Measurements from ENCODE around the gene ZSCAN5B.
"Not testable (repeated sequence)": the region's sequence is repeated elsewhere in the genome, so short reads cannot be mapped to it uniquely, and the experiment has no call there.

ZSCAN5B gene, protein sequence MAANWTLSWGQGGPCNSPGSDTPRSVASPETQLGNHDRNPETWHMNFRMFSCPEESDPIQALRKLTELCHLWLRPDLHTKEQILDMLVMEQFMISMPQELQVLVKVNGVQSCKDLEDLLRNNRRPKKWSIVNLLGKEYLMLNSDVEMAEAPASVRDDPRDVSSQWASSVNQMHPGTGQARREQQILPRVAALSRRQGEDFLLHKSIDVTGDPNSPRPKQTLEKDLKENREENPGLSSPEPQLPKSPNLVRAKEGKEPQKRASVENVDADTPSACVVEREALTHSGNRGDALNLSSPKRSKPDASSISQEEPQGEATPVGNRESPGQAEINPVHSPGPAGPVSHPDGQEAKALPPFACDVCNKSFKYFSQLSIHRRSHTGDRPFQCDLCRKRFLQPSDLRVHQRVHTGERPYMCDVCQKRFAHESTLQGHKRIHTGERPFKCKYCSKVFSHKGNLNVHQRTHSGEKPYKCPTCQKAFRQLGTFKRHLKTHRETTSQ

DNA sequence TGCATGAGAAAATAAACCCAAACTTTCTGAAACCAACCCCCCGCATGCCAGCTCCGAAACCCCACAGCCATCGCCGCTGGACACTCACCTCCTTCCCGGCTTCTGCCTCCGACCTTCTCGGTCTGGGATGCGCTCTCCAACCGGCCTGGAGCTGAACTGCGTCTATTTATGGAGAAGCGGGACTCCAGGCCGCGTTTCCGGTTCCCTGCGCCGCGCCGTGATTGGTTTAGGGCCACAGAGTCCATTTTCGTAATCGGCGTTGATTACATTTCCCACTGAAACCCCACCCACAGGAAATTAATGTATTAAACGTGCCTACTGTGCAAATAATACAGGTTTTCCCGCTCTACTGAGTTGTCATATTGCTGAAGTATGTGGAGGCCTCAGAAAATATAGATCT, at the start of gene ZSCAN5B:
Gene ZSCAN5B, minus strand, starts transcription at position 138 of the 400 bp plus-strand sequence. CDS start 4,731 bp downstream, outside the sequence.
- not testable (repeated sequence) for DNase-seq

- DNase-seq = not testable (repeated sequence)
These were observed 48.2 kb upstream of the ZSCAN5B start for GRCh38 chr19:56245764-56246163.

- DNase-seq = no peak
These were observed 47.6 kb upstream of the ZSCAN5B start for GRCh38 chr19:56245121-56245740.

DNA sequence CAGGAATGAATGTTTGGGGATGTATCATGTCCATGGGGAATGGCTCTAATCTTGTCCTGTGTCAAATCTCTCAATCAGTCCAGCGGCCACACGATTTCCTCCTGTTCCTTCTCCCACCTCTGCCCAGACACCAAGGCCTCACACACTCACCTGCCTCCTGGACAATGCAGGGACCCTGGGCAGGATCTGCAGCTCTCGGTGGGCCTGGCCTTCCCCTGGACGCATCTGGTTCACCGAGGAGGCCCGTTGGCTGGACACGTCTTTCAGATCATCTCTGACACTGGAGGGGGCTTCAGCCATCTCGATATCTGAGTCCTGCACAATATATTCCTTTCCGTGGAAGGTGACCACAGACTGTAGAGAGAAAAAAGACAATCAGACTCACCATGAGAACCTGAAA, 25.9 kb upstream of the ZSCAN5B start:
- no peak for DNase-seq

- no peak for DNase-seq
These were observed 25.3 kb upstream of the ZSCAN5B start for GRCh38 chr19:56222901-56223300.

DNA sequence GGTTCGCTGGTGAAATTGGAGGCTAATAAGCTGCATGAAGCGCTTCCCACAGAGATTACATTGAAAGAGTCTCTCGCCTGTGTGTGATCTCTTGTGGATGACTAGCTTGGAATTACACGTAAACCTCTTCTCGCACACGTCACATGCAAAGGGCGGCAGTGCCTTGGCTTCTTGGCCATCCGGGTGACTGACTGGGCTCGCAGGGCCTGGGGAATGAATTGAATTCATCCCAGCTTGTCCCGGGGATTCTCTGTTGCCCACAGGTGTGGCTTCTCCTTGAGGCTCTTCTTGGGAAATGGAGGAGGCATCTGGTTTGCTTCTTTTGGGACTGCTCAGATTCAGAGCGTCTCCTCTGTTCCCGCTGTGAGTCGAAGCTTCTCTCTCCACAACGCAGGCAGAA, 24.3 kb upstream of the ZSCAN5B start:
- DNase-seq = no peak

DNA sequence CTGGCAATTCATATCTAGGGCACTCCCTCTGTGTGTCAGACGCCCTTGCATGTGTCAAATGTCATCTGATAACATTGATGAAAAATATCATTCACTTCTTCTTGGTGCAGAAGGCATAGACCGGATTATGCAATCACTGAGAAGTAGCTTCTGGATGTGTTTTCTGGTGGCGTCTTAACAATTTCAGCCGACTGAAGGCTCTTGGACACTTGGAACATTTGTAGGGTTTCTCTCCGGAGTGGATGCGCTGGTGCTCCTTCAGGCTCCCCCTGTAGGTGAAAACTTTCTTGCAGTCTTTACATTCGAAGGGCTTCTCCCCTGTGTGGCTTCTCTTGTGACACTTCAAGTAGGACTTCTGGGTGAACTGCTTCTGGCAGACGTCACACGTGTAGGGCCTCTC, 23.9 kb upstream of the ZSCAN5B start:
- not testable (repeated sequence) for DNase-seq

DNA sequence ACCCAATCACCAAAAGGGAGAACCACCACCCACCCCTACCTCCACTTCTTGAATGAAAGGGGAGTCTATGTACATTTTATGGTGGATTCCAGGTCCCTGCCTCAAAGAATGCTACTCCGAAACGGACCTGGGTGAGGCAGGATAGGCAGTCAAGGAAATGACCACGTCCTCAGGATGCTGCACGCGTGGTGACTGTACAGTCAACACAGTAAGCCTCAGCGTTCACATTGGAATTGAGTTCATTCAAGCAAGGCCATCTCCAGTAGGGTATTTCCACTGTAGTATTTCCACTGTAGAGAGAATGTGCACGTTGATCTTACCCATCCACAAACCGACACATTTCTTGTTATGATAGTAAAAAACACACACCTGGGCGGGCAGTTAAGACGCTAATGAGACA, 21.4 kb upstream of the ZSCAN5B start:
- DNase-seq = no peak

- DNase-seq = no peak
These were observed 19.7 kb upstream of the ZSCAN5B start for GRCh38 chr19:56217039-56217949.

DNA sequence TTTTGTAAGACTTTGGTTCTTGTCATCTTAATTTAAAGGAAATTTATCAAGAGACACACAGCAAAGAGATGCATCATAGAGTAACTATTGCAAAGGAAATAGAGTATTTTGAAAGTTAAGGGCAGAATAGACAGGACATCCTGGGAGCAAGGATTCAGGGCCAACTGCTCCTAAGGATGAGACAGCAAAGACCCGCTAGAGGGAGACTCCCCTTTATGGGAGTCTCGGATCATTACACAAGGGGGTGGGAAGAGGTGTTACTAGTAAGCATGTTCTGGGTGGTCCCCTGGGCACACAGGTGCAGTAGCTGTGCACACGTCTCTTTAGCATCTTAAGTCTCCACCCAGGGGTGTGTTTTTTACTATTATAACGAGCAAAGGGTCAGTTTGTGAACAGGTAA, 14.1 kb upstream of the ZSCAN5B start:
- DNase-seq = no peak

DNA sequence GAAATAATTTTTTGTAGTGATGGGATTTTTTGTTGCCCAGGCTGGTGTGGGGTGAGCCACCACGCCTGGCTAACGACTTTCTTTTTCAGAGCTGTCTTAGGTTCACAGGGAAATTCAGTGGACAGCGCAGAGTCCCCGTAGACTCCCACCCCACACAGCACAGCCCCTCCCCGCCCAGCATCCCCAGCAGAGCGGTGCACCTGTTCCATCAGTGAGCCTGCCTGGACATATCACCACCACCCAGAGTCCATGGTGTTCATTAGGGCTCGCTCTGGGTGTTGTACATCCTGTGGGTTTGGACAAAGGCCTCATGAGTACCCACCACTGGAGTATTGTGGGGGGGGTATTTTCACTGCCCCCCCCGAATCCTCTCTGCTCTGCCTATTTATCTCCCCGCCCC, 12.5 kb upstream of the ZSCAN5B start:
- DNase-seq = not testable (repeated sequence)

DNA sequence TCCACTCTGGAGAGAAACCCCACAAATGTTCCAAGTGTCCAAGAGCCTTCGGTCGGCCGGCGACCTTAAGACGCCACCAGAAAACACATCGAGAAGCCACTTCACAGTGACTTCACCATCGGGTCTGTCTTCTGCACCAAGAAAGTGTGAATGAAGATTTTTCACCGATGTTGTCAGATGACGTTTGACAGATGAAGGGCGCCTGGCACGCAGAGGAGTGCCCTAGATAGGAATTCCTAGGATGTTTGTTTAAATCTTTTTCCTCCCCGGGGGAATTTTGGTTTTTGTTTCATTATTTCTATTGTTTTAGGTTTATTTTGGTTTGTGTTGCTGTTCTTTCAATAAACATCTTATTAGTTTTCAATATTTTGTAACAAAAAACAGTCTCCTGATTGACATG, 11.5 kb upstream of the ZSCAN5B start:
- DNase-seq = no peak

GRCh38 chr19:56207581-56207980, 10.0 kb upstream of the ZSCAN5B start:
- not testable (repeated sequence) for DNase-seq

DNA sequence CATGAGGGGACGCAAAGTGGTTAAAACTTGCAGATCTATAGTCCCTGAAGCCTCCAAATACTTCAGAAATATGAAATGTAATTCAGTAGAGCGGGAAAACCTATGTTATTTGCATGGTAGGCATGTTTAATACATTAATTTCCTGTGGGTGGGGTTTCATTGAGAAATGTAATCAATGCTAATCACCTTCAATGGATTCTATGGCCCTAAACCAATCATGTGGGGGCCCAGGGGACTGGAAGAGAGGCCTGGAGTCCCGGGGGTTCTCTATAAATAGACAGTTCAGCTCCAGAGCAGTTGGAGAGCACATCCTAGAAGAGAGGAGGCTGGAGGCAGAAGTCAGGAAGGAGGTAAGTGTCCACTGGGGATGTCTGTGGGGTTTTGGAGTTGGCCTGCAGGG, 4.4 kb upstream of the ZSCAN5B start, which contains the start of gene ZSCAN5C:
Gene ZSCAN5C, plus strand, starts transcription at position 301 of the 400 bp plus-strand sequence. CDS start 3,641 bp downstream, outside the sequence.
- DNase-seq = no peak

- no peak for DNase-seq
These were observed 2.1 kb upstream of the ZSCAN5B start for GRCh38 chr19:56199687-56200086.

GRCh38 chr19:56193981-56194640, 3.5 kb downstream of the ZSCAN5B start:
- no peak for DNase-seq

DNA sequence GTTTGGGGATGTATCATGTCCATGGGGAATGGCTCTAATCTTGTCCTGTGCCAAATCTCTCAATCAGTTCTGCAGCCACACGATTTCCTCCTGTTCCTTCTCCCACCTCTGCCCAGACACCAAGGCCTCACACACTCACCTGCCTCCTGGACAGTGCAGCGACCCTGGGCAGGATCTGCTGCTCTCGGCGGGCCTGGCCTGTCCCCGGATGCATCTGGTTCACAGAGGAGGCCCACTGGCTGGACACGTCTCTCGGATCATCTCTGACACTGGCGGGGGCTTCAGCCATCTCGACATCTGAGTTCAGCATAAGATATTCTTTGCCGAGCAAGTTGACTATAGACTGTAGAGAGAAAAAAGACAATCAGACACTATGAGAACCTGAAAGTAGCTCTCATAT, 5.9 kb downstream of the ZSCAN5B start:
- DNase-seq = no peak

DNA sequence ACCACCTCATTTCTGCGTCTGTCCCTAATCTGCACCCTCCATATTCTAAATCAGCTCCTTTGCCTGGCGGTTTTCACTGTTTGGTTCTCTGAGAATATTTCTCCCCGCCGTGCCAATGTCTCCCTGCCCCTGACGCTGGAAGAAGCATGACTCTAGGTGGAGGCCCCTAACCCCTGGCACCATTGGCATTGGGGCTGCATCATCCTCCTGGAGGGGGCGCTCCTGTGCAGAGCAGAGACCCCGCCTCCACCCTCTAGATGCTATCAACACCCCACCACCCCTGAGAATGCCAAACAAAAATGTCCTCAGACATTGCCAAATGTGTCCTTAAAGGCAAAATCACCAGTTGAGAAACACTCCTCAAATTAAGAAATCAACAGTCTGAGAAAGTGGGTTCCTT, 6.5 kb downstream of the ZSCAN5B start:
- no peak for DNase-seq

DNA sequence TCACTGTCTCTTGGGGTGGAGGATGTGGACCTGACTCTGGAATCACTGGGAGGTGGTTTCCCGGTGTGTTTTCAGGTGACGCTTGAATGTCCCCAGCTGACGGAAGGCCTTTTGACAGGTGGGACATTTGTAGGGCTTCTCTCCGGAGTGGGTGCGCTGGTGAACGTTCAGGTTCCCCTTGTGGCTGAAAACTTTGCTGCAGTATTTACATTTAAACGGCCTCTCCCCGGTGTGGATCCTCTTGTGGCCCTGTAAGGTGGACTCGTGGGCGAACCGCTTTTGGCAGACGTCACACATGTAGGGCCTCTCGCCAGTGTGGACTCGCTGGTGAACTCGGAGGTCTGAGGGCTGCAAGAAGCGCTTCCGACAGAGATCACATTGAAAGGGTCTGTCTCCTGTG, 7.8 kb downstream of the ZSCAN5B start:
- DNase-seq = no peak

- DNase-seq = no peak
These were observed 19.9 kb downstream of the ZSCAN5B start for GRCh38 chr19:56177564-56178243.

- no peak for DNase-seq
These were observed 20.7 kb downstream of the ZSCAN5B start for GRCh38 chr19:56176881-56177280.

DNA sequence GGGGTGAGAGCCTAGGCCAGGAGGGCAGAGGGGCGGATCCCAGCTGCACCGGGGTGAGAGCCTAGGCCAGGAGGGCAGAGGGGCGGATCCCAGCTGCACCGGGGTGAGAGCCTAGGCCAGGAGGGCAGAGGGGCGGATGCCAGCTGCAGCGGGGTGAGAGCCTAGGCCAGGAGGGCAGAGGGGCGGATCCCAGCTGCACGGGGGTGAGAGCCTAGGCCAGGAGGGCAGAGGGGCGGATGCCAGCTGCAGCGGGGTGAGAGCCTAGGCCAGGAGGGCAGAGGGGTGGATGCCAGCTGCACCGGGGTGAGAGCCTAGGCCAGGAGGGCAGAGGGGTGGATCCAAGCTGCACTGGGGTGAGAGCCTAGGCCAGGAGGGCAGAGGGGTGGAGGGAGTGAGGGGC, 21.3 kb downstream of the ZSCAN5B start:
- DNase-seq = not testable (repeated sequence)
